MCF 10A (cell line): ENCODE data around the gene PLEKHA6. TPM values are rescaled to one million over a fixed set of nuclear protein-coding genes. Genes with fewer than 3 reads are reported as not detected.

Experiments
- BruUV-seq: library from RNA; stranded (reverse); fragments of 400-500 nt; replicated peaks from 2 replicates; lab custom pipeline; 2021; lab: Mats Ljungman, UMichigan
- CTCF ChIA-PET: fragments of 300-600 bp; sonication (Branson Sonifier 250); formaldehyde crosslinking; extraction: SDS; loops from one replicate; lab custom pipeline; 2021; ENCODE audit warnings: antibody characterized with exemption, inconsistent platforms; lab: Yijun Ruan, JAX
- POLR2A ChIA-PET: fragments of 300-600, 350-650 bp; sonication (Branson Sonifier 250); formaldehyde crosslinking; extraction: SDS; loops from one replicate; lab custom pipeline; 2020; ENCODE audit warnings: antibody characterized with exemption, inconsistent platforms; lab: Yijun Ruan, JAX
- DNase-seq: peaks from one replicate; pipeline ENCODE4 v3.0.0-alpha.2; 2018; ENCODE audit not compliant: unreplicated experiment
- H3K27ac Mint-ChIP-seq: one replicate; pipeline ENCODE4 v1.8.0; 2022; ENCODE audit warnings: mild to moderate bottlenecking, low read depth, mixed read lengths; ENCODE audit not compliant: unreplicated experiment
- H3K27me3 Mint-ChIP-seq: one replicate; pipeline ENCODE4 v1.8.0; 2022; ENCODE audit warnings: mixed read lengths; ENCODE audit not compliant: insufficient read depth, unreplicated experiment
- H3K36me3 Mint-ChIP-seq: one replicate; pipeline ENCODE4 v1.8.0; 2022; ENCODE audit warnings: mild to moderate bottlenecking, moderate library complexity, mixed read lengths; ENCODE audit not compliant: insufficient read depth, unreplicated experiment
- H3K4me1 Mint-ChIP-seq: one replicate; pipeline ENCODE4 v1.8.0; 2022; ENCODE audit warnings: mixed read lengths; ENCODE audit not compliant: insufficient read depth, unreplicated experiment
- H3K4me3 Mint-ChIP-seq: one replicate; pipeline ENCODE4 v1.8.0; 2022; ENCODE audit warnings: mild to moderate bottlenecking, moderate library complexity, mixed read lengths; ENCODE audit not compliant: unreplicated experiment
- H3K9me3 Mint-ChIP-seq: one replicate; pipeline ENCODE4 v1.8.0; 2022; ENCODE audit warnings: mixed read lengths; ENCODE audit not compliant: unreplicated experiment
- intact Hi-C: fragments of 100-400 bp; cut with micrococcal nuclease; formaldehyde crosslinking; loops from 2 replicates; pipeline ENCODE4 v1.14.1; 2022
- total RNA-seq: library from RNA; stranded (reverse); gene quantifications from 2 replicates; pipeline ENCODE4 v1.2.3, GENCODE V29; 2022
- TF ChIP-seq, protein P1 (sequence below): fragments of 200-600 bp; IDR thresholded peaks from one replicate; pipeline ENCODE4 v1.8.0; 2022; ENCODE audit warnings: antibody characterized with exemption, mild to moderate bottlenecking; ENCODE audit not compliant: unreplicated experiment

Gene PLEKHA6
- total RNA-seq, 1 experiment from 2014 or later = 75.9 TPM

DNA sequence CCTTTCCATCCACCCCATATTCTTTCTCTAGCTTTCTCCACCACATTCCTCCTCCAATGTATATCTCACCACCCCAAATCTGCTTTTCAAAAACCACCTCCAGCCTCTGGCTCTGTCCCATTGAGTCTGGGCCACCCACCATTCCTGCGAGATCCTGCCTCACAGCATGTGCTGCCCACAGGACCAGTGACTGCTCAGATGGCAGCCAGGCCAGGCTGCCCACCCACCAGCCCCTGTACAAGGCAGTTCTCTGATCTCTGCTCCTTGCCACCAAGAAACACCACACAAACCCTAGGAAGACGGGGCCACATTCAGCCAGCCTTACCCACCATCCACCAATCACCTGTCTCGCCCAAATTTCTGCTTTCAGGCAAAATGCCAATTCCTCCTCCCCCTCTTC is 53.7 kb downstream of the PLEKHA6 start:
- Mint-ChIP-seq H3K9me3 (no peaks in the 10 kb centered on the region), H3K4me1 (peaks cover 31% of the 10 kb centered on the region), H3K36me3 (no peaks in the 10 kb centered on the region), H3K4me3 (no peak overlapping the region), H3K27me3 (no peaks in the 10 kb centered on the region), H3K27ac (no peak overlapping the region)
- no peak for DNase-seq
- POLR2A ChIA-PET = interaction anchor here (19.7 kb wide), 1 partner anchor 14 kb away, joined by 413 read pairs; no protein-coding TSS in a partner anchor
- CTCF ChIA-PET = interaction anchor here (0.7 to 1.2 kb wide), 3 partner anchors 18 to 60 kb away, joined by 3 to 4 read pairs (median 3); no protein-coding TSS in a partner anchor
- intact Hi-C loops = no loop called here
- TF ChIP-seq, protein P1, sequence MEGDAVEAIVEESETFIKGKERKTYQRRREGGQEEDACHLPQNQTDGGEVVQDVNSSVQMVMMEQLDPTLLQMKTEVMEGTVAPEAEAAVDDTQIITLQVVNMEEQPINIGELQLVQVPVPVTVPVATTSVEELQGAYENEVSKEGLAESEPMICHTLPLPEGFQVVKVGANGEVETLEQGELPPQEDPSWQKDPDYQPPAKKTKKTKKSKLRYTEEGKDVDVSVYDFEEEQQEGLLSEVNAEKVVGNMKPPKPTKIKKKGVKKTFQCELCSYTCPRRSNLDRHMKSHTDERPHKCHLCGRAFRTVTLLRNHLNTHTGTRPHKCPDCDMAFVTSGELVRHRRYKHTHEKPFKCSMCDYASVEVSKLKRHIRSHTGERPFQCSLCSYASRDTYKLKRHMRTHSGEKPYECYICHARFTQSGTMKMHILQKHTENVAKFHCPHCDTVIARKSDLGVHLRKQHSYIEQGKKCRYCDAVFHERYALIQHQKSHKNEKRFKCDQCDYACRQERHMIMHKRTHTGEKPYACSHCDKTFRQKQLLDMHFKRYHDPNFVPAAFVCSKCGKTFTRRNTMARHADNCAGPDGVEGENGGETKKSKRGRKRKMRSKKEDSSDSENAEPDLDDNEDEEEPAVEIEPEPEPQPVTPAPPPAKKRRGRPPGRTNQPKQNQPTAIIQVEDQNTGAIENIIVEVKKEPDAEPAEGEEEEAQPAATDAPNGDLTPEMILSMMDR = no peak
- no TSS peak for BruUV-seq

DNA sequence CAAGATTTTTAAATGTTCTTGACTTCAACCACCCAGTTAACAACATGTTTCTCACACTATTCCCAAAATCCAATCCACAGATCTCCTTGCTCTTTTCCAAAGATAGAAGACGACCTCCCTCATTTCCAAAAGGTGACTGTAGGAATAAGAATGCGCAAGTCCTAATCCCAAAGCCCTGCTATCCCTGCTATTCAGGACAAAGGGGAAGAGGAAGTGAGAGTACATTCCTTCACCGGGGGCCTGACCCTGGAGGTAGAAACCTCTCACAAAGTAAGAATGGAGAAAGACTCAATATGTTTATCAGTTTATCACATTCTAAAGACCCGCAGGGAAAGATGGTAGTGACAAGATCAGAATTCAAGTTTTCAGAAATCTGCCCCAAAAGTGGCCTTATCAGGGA is 55.7 kb downstream of the PLEKHA6 start:
- Mint-ChIP-seq H3K36me3 (no peaks in the 10 kb centered on the region), H3K9me3 (no peaks in the 10 kb centered on the region), H3K4me3 (no peak overlapping the region), H3K4me1 (peaks cover 46% of the 10 kb centered on the region), H3K27me3 (no peaks in the 10 kb centered on the region), H3K27ac (no peak overlapping the region)
- no TSS peak for BruUV-seq
- POLR2A ChIA-PET = interaction anchor here (0.7 to 19.7 kb wide), 2 partner anchors 16 to 49 kb away, joined by 4 to 413 read pairs; no protein-coding TSS in a partner anchor
- DNase-seq = no peak
- intact Hi-C loops = no loop called here
- TF ChIP-seq, protein P1 = no peak
- CTCF ChIA-PET = interaction anchor here (1.0 to 1.3 kb wide), 3 partner anchors 15 to 446 kb away, joined by 3 to 9 read pairs (median 3); no protein-coding TSS in a partner anchor

DNA sequence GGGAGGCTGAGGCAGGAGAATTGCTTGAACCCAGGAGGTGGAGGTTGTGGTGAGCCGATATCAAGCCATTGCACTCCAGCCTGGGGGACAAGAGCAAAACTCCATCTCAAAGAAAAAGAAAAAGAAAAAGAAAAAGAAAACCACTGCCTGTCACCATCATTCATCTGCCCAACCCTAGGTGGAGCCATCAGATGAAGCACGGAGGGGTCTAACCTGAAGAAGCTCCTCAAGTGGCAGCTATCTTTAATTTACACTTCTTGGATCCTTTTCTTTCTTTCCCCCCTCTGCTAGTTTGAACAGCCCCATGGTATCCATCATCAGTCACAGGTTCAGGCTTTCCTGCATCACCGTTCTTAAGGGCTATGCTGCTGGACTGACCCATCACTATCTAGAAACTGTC is 57.0 kb downstream of the PLEKHA6 start:
- TF ChIP-seq, protein P1 = no peak
- Mint-ChIP-seq H3K36me3 (no peaks in the 10 kb centered on the region), H3K27ac (no peak overlapping the region), H3K9me3 (no peaks in the 10 kb centered on the region), H3K4me3 (no peak overlapping the region), H3K27me3 (no peaks in the 10 kb centered on the region), H3K4me1 (peaks cover 45% of the 10 kb centered on the region)
- POLR2A ChIA-PET = interaction anchor here (0.8 to 19.7 kb wide), 4 partner anchors 16 to 432 kb away, joined by 3 to 413 read pairs (median 4); no protein-coding TSS in a partner anchor
- no peak for DNase-seq
- intact Hi-C loops = no loop called here
- CTCF ChIA-PET = interaction anchor here (0.7 to 2.8 kb wide), 6 partner anchors 11 to 445 kb away, joined by 3 to 11 read pairs (median 4); no protein-coding TSS in a partner anchor
- no TSS peak for BruUV-seq

DNA sequence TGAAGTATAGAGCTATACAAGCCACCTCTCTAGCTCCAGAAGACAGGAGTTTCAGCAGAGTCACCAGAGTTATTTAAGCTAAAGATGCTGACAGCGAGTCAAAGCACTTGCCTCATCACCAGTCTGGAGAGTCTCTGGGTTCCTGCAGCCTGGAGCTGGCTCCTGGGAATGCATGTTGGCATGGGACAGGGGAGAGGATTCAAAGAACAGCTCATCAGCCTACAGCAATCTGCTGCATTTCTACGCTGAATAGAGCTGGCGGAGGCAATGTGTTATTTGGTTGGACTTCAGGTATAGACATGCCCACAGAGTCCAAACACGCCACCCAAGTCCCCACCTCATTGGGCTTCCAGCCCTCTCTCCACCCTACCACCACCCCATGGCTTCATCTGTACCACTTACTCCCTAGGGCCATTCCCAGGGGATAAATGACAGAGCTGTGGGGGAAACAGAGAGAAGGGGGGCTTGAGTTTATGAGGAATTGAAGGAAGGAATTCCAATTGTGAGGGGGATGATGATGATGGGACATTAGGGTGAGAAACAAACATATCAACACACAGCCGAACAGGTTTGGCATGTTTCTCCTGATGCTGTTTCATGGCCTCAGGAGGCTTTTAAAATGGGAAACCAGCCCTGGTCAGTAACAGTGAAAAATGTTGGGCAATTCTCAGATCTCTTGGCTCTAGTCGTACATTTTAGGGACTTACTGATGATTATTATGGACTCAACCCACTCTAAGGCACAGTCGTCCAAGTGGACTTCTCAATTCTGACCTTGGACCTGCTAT is 58.4 kb downstream of the PLEKHA6 start:
- TF ChIP-seq, protein P1 = no peak
- peak; percentile 93 for DNase-seq
- intact Hi-C loops = loop anchor here (2.0 kb wide), 1 partner anchor 33 kb away; no protein-coding TSS in a partner anchor
- peaks cover 40% of the 10 kb centered on the region for H3K4me1 Mint-ChIP-seq
- no peaks in the 10 kb centered on the region for H3K36me3 Mint-ChIP-seq
- peak overlapping the region; percentile 32 for H3K4me3 Mint-ChIP-seq
- H3K27me3 Mint-ChIP-seq = no peaks in the 10 kb centered on the region
- no peaks in the 10 kb centered on the region for H3K9me3 Mint-ChIP-seq
- POLR2A ChIA-PET = interaction anchor here (0.5 to 19.7 kb wide), 18 partner anchors 9 to 775 kb away, joined by 3 to 413 read pairs (median 4); no protein-coding TSS in a partner anchor
- peak overlapping the region; percentile 26 for H3K27ac Mint-ChIP-seq
- CTCF ChIA-PET = interaction anchor here (0.6 to 3.3 kb wide), 24 partner anchors 8 to 503 kb away, joined by 3 to 28 read pairs (median 4); partner anchors contain the start of gene PLEKHA6
- BruUV-seq = no TSS peak
